HL-60 (cell line): ENCODE results near the gene NCOR2.

ENCODE experiments used
- CTCF ChIP-seq: IDR thresholded peaks from one replicate; pipeline ENCODE4 v1.5.1; 2011; ENCODE audit warnings: low read length, control low read depth, inconsistent platforms; ENCODE audit not compliant: insufficient read depth
- GABPA ChIP-seq: IDR thresholded peaks from 2 replicates; pipeline ENCODE4 v1.6.1; 2012; ENCODE audit warnings: low read depth
- POLR2AphosphoS5 ChIP-seq: IDR thresholded peaks from 2 replicates; pipeline ENCODE4 v1.6.1; 2012; ENCODE audit warnings: low read depth
- REST ChIP-seq: IDR thresholded peaks from 2 replicates; pipeline ENCODE4 v1.6.1; 2012; ENCODE audit warnings: low read depth; ENCODE audit not compliant: insufficient replicate concordance
- SPI1 ChIP-seq: IDR thresholded peaks from 2 replicates; pipeline ENCODE4 v1.6.1; 2012; ENCODE audit warnings: low read depth, mild to moderate bottlenecking, borderline replicate concordance

DNA sequence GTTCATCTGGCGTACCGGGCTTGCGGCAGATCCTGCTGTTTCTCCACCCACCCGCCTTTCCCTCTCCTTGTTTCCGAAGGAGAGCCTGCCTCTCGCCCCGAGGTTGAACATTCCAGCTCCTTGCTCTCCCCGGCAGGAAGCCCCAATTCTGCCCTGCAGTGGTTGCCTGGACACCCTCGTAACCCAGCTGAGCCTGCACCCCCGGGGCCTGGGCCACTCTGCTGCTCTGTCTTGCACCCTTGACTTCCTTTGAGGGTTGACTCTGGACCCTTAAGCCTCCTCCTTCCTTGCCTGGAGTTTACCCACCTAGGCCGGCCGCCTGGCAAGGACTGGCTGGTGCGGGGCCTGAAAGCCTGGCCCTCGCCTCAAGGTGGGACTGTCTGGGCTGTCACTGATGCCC, 25.8 kb upstream of the NCOR2 start:
- no peak for TF ChIP-seq GABPA
- TF ChIP-seq CTCF, result no peak
- TF ChIP-seq REST, result no peak
- no peak for TF ChIP-seq POLR2AphosphoS5
- no peak for TF ChIP-seq SPI1
